GM12874 (cell line): ENCODE measurements around the gene DAB1.

Experiments used
- TF ChIP-seq, protein P1 (sequence below): IDR thresholded peaks from 2 replicates; pipeline ENCODE4 v1.5.1; 2011; ENCODE audit warnings: low read depth, mild to moderate bottlenecking, control low read depth, low read length, moderate library complexity; ENCODE audit not compliant: insufficient read depth

The DAB1 gene

DNA sequence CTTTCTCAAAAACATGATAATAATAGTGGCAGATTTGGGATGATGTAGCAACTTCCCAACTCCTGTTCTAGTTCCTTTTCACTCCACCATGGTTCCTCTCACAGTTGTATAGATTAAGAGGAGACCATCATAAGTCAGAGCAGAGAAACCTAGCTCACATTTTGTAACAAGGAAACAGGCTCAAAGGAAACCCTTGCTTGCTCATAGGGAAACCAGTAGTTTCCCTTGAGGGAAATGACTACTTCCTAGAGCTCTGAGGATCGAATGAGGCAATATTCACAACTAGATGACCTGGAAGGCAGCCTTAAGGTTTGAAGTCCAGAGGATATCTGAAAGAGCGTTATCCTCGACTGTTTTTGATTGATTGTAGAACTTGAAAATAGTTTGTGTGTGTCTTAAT is 382.0 kb downstream of the DAB1 start:
- TF ChIP-seq, protein P1, sequence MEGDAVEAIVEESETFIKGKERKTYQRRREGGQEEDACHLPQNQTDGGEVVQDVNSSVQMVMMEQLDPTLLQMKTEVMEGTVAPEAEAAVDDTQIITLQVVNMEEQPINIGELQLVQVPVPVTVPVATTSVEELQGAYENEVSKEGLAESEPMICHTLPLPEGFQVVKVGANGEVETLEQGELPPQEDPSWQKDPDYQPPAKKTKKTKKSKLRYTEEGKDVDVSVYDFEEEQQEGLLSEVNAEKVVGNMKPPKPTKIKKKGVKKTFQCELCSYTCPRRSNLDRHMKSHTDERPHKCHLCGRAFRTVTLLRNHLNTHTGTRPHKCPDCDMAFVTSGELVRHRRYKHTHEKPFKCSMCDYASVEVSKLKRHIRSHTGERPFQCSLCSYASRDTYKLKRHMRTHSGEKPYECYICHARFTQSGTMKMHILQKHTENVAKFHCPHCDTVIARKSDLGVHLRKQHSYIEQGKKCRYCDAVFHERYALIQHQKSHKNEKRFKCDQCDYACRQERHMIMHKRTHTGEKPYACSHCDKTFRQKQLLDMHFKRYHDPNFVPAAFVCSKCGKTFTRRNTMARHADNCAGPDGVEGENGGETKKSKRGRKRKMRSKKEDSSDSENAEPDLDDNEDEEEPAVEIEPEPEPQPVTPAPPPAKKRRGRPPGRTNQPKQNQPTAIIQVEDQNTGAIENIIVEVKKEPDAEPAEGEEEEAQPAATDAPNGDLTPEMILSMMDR = no peak

DNA sequence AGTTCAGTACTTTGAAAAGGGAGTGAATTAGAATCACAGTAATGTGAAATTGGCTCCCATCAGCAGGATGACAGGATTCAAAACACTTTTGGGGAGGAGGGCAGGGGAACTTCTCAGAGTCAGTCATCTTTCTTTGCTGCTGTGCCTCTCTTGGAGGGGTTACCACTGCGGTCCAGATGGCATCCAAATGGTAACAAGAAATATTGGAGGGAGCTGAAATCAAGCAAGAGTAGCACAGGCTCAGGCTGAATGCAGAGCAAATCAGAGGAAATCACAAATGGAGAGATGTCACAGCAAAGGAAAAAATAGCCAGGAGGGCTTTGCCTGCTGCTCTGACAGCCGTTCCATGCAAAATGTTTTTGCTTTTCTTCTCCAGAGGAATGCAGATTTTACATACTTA is 383.0 kb downstream of the DAB1 start:
- TF ChIP-seq, protein P1 = no peak

DNA sequence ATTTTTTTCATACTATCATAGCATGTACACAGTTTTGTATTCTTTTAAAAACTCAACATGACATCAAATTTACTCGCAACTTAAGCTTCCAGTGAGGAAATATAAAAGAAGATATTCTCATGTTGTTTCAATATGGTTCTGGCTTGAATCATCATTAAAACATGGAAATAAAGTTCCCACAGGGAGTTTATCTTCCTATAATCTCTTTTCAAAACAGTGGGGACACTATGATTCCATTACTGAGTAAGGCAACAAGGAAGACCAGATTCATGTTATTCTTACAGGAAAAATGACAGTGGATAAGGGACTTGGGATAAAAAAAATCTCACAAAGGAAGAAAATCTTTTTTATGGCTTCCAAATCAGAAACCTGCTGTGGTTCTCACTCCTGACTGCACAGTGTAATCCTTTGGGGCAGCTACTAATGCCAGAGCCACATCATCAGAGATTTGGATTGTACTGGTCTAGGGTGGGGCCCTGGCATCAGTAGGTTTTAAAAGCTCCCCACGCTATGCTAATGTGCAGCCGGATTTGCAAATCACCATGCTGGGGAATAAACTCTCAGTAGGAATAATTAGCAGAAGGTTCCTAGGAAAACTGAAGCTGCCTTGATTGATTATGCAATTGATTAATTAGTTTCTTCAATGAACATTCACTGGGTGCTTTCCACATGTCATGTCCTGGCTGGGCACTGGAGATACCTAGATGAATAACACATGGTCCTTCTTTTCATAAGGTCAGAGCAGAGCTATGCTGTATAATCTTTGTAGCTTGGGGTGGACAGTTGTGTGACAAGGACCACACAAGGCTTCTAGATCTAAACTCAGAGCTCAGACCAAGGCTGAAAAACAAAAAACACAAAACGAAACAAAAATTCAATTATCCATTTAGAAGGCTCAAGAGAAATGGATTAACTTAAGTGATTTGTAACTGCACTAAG is 386.9 kb downstream of the DAB1 start:
- TF ChIP-seq, protein P1 = no peak

DNA sequence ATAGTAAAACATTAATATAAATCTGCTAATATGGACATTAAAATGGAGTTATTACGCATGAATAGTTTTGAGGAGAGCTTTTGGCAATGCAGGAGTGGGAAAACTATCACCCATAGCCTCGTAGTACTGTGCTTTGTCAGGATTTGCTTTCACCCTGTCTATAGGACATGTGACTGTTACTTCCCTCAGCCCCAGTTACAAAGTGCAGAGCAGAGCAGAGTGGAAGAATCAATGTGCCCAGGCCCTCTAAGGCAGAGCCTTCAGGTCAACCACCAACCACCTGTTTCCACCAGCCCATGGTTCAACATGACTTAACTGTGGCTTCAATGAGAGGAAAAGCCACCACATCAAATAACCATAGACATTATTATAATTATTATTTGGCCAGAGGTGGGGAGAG is 389.1 kb downstream of the DAB1 start:
- TF ChIP-seq, protein P1 = no peak

DNA sequence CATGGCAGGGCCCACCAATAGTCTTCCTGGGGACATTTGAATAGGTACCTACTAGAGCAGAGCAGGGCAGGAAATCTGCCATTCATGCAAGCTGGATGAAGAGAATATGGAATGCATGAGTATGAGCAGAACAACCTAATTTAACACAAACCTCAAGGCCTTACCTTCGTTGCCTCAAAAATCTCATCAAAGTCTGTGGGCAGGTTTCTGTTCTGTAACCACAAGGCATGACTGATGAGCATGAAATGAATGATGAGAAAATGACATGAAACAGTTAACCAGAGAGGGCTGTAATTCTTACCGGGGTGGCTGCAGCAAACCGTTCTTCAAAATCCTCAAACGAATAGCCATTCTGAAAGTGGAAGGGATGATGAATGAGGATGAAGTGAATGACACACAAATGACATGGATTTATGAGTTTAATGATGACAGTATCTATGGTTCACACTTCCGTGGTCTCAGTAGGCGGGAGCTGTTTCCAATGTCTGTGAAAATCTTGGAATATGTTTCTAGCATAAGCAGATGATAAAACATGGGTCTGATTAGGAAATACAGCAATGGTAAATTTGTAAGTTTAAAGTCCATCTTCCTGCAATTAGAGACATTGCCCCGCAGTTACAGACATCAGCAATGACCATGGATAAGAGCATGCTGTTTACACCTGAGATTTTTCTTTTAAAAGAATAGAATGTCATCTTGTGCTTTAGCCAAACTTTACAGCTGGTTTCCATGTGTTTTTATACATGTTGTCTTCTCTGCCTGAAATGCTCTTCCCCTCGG is 390.4 kb downstream of the DAB1 start:
- TF ChIP-seq, protein P1 = no peak

DNA sequence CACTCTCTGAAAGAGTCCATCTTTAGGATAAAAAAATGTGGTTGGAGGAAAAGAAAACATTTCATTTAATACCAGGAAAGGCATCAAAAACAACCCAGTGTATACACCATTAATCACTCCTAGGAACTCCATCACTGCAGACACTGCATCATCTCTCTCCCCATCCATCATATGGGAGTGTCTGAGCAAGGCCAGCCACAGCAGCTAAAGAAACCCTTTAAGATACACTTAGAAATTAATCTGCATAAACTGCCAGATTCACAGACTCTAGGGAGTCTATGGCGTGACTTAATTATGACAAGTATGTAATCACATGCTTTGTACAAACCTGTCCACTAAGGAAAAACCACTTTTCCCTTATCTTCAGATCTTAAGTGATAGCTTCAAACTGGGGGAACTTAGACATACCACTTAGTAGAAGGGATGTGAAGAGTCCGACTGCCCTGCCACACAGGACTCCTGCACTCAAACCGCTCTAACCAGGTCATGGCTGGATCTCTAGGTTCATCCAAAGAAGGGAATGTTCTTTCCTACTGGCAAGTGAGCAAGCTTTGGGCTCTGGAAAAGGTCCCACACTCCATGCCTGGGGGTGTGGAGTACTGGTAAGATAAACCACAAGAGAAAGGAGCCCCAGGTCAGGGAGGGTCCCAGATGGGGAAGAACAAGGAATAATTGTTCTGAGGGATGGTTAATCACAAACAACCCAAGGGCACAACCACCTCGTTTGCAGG is 397.1 kb downstream of the DAB1 start:
- TF ChIP-seq, protein P1 = no peak

DNA sequence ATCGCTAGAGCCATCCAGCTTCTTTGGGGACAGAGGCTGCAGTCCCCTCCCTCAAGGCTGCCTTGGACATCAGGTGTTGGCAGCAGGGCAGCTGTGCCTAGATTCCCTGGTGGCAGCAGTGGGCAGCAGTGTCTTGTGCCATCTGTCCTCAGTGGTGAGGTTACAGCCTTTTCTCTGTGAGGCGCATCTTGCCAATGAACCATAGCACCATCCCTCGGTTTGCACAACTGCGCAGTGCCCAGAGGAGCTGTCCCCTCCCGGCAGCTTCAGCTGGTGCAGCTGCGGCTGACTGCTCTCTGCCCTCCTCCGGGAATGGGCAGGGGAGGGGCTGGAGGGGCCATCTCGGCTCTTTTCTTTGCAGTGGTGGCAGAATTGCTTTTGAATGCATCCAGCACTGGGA is 399.0 kb downstream of the DAB1 start:
- TF ChIP-seq, protein P1 = no peak
